Fibroblast of mammary gland (primary cell): ENCODE results near the gene TST.

ENCODE experiments used
- DNase-seq: peaks from one replicate; pipeline ENCODE4 v3.0.0-alpha.2; 2010; ENCODE audit warnings: low read depth
- H3K4me3 ChIP-seq: 2 replicates; pipeline ENCODE4 v1.5.1; 2011; ENCODE audit warnings: low read depth, mild to moderate bottlenecking, low read length, moderate library complexity; ENCODE audit not compliant: control insufficient read depth
- TF ChIP-seq, protein P1 (sequence below): conservative IDR thresholded peaks from 2 replicates; pipeline ENCODE4 v1.5.1; 2011; ENCODE audit warnings: low read depth, low read length, inconsistent platforms; ENCODE audit not compliant: control insufficient read depth, insufficient read depth

TST gene

GRCh38 chr22:37048133-37048532, 28.9 kb upstream of the TST start:
- H3K4me3 ChIP-seq = no peak overlapping the region
- TF ChIP-seq, protein P1, sequence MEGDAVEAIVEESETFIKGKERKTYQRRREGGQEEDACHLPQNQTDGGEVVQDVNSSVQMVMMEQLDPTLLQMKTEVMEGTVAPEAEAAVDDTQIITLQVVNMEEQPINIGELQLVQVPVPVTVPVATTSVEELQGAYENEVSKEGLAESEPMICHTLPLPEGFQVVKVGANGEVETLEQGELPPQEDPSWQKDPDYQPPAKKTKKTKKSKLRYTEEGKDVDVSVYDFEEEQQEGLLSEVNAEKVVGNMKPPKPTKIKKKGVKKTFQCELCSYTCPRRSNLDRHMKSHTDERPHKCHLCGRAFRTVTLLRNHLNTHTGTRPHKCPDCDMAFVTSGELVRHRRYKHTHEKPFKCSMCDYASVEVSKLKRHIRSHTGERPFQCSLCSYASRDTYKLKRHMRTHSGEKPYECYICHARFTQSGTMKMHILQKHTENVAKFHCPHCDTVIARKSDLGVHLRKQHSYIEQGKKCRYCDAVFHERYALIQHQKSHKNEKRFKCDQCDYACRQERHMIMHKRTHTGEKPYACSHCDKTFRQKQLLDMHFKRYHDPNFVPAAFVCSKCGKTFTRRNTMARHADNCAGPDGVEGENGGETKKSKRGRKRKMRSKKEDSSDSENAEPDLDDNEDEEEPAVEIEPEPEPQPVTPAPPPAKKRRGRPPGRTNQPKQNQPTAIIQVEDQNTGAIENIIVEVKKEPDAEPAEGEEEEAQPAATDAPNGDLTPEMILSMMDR = no peak
- no peak for DNase-seq

DNA sequence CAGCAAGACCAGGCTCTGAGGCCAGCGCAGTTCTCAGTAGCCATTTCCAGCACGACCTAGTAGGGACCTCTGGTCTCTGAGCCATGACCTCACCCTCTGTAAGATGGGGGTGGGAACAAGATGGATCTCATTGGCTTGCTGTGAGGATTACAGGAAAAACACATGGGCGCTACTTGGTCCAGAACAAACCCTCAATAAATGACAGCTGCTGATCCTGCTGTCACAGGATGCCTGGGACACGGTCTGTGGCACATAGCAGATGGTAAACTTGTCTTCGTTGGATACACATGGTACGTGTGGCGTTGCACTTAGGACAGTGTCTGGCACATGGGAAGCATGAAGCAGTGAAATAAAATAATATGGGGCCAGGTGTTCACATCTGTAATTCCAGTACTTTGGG, 27.8 kb upstream of the TST start:
- DNase-seq = no peak
- TF ChIP-seq, protein P1 = no peak
- H3K4me3 ChIP-seq = no peak overlapping the region

DNA sequence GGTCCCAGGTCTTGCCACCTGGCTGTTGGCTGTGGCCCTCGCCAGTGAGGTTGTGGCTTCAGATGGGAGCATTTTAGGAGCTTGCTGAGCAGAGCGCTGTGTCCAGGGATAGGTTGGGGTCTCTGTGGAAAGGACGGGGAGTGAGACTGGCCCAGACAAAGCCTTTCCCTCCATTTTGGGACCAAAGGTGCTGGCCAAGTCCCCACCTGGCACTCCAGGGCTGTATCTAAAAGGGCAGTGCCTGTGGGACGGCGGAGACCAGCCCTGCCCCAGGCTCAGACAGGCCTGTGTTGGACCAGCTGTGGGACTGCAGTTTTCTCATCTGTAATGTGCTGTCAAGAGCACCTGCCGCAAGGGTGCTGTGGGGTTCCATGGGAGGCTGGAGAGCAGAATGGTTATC, 27.3 kb upstream of the TST start:
- TF ChIP-seq, protein P1 = no peak
- no peak overlapping the region for H3K4me3 ChIP-seq
- no peak for DNase-seq

GRCh38 chr22:37045958-37046357, 26.7 kb upstream of the TST start:
- no peak overlapping the region for H3K4me3 ChIP-seq
- DNase-seq = peak; percentile 46
- TF ChIP-seq, protein P1 = peak; percentile 63

GRCh38 chr22:37044634-37045625, 25.7 kb upstream of the TST start:
- TF ChIP-seq, protein P1 = no peak
- H3K4me3 ChIP-seq = no peak overlapping the region
- no peak for DNase-seq

GRCh38 chr22:37043828-37044538, 24.7 kb upstream of the TST start:
- TF ChIP-seq, protein P1 = peak; percentile 45
- DNase-seq = peak; percentile 30
- no peak overlapping the region for H3K4me3 ChIP-seq
